Esophagus muscularis mucosa (tissue), 4 donors: ENCODE data around the gene IFNGR2.

Experiments used
- CTCF ChIP-seq, 3 experiments: fragments of 200-600 bp in 2 of 3; fragments of 450-650 bp in 1 of 3; sonication (generic) in 2 of 3; IDR thresholded peaks; one replicate each; pipeline ENCODE4 v1.5.1; 2017 to 2019; ENCODE audit warnings: antibody characterized with exemption in 3 of 3, mild to moderate bottlenecking in 2 of 3, moderate library complexity in 1 of 3
- EP300 ChIP-seq: sonication (generic); formaldehyde crosslinking; IDR thresholded peaks from one replicate; pipeline ENCODE4 v1.6.1; 2017; ENCODE audit warnings: antibody characterized with exemption
- POLR2A ChIP-seq: fragments of 450-650 bp; IDR thresholded peaks from one replicate; pipeline ENCODE4 v1.6.1; 2017; ENCODE audit warnings: antibody characterized with exemption, moderate library complexity, mild to moderate bottlenecking, low read depth

GRCh38 chr21:33480481-33481103, 77.4 kb downstream of the IFNGR2 start:
- TF ChIP-seq CTCF (IDR thresholded peaks at IDR 0.05) (no peak), EP300 (no peak), POLR2A (no peak)
